ENCODE measurements around the gene PLPP3.

GRCh38 chr1:56501888-56502287, 77.5 kb downstream of the PLPP3 start:
- TF ChIP-seq SP1 (IDR thresholded peaks at IDR 0.05) (no peak), PKNOX1 (IDR thresholded peaks at IDR 0.05) (no peak), ELF4 (IDR thresholded peaks at IDR 0.05) (no peak)

Data from HEK293T (cell line).